ENCODE results near the gene COL4A1.

Gene COL4A1

DNA sequence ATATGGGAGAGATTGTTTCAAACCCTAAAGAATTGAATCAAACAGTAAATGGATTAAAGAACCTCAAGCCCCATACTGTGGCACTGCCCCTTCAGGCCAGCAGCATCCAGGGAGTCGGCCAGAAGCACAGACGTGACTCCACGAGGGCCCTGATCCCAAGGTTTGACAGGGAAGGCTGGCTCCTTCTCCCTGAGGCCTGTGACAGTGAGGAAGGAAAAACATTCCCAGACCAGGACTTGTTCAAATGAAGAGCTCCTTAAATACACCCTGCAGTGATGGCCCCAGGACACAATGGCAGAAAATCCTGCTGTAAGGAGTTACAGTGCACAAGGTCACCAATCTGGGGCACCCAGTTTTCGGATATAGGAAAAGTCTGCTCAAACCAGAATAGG, 91.0 kb downstream of the COL4A1 start:
- Histone ChIP-seq H4K20me1 (ENCODE audit: insufficient read depth, low read length, poor library complexity, severe bottlenecking) (no peaks in the 10 kb centered on the region), H3K4me2 (ENCODE audit: low read depth, low read length, poor library complexity, severe bottlenecking) (no peak overlapping the region), H3K4me1 (ENCODE audit: insufficient read depth, low read length, poor library complexity, severe bottlenecking) (no peaks in the 10 kb centered on the region), H3K36me3 (ENCODE audit: insufficient read depth, low read length) (no peaks in the 10 kb centered on the region), H3K9ac (ENCODE audit: low read depth, low read length, poor library complexity, severe bottlenecking) (no peak overlapping the region), H3K79me2 (ENCODE audit: insufficient read depth, low read length) (no peaks in the 10 kb centered on the region), H3K27me3 (ENCODE audit: insufficient read depth, low read length, poor library complexity, severe bottlenecking) (no peaks in the 10 kb centered on the region), H3K4me3 (ENCODE audit: low read length, poor library complexity, severe bottlenecking) (no peak overlapping the region), H2AFZ (ENCODE audit: low read length) (no peak overlapping the region), H3F3A (ENCODE audit: low read depth) (no peaks in the 10 kb centered on the region), H3K9me3 (ENCODE audit: insufficient read depth, low read depth, low read length) (no peaks in the 10 kb centered on the region), H3K9me2 (replicated peaks; ENCODE audit: low read depth, low read length) (no peaks in the 10 kb centered on the region)
- TF ChIP-seq, protein P1, sequence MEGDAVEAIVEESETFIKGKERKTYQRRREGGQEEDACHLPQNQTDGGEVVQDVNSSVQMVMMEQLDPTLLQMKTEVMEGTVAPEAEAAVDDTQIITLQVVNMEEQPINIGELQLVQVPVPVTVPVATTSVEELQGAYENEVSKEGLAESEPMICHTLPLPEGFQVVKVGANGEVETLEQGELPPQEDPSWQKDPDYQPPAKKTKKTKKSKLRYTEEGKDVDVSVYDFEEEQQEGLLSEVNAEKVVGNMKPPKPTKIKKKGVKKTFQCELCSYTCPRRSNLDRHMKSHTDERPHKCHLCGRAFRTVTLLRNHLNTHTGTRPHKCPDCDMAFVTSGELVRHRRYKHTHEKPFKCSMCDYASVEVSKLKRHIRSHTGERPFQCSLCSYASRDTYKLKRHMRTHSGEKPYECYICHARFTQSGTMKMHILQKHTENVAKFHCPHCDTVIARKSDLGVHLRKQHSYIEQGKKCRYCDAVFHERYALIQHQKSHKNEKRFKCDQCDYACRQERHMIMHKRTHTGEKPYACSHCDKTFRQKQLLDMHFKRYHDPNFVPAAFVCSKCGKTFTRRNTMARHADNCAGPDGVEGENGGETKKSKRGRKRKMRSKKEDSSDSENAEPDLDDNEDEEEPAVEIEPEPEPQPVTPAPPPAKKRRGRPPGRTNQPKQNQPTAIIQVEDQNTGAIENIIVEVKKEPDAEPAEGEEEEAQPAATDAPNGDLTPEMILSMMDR (conservative IDR thresholded peaks at IDR 0.05; ENCODE audit: low read length) = no peak
- no peak for TF ChIP-seq EZH2phosphoT487 (IDR thresholded peaks at IDR 0.05; ENCODE audit: borderline replicate concordance)

DNA sequence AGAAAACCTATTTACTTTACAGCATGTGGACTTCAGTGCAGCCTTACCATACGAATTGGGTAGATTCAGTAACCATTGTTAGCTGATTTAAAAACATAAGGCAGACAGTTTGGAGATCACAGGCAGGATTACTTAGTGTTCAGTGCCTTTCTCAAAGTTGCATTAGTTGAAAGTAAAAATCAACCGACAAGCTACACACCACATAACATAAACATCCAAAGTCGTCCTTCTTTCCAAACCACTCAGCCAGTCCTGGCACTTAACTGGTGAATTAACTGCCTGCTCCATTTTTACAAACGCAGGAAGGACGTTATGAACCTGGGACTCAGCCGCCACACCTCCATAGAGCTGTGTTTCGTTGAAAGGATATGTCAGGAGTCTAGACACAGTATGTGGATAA, 91.4 kb downstream of the COL4A1 start:
- Histone ChIP-seq H3K27me3 (ENCODE audit: insufficient read depth, low read length, poor library complexity, severe bottlenecking) (no peaks in the 10 kb centered on the region), H3K4me3 (ENCODE audit: low read length, poor library complexity, severe bottlenecking) (no peak overlapping the region), H3K9ac (ENCODE audit: low read depth, low read length, poor library complexity, severe bottlenecking) (no peak overlapping the region), H3K4me2 (ENCODE audit: low read depth, low read length, poor library complexity, severe bottlenecking) (no peak overlapping the region), H3K79me2 (ENCODE audit: insufficient read depth, low read length) (no peaks in the 10 kb centered on the region), H3K36me3 (ENCODE audit: insufficient read depth, low read length) (no peaks in the 10 kb centered on the region), H4K20me1 (ENCODE audit: insufficient read depth, low read length, poor library complexity, severe bottlenecking) (no peaks in the 10 kb centered on the region), H3K9me3 (ENCODE audit: insufficient read depth, low read depth, low read length) (no peaks in the 10 kb centered on the region), H3K9me2 (replicated peaks; ENCODE audit: low read depth, low read length) (no peaks in the 10 kb centered on the region), H3F3A (ENCODE audit: low read depth) (no peaks in the 10 kb centered on the region), H2AFZ (ENCODE audit: low read length) (no peak overlapping the region), H3K4me1 (ENCODE audit: insufficient read depth, low read length, poor library complexity, severe bottlenecking) (no peaks in the 10 kb centered on the region)
- no peak for TF ChIP-seq EZH2phosphoT487 (IDR thresholded peaks at IDR 0.05; ENCODE audit: borderline replicate concordance)
- TF ChIP-seq, protein P1 (conservative IDR thresholded peaks at IDR 0.05; ENCODE audit: low read length) = no peak

DNA sequence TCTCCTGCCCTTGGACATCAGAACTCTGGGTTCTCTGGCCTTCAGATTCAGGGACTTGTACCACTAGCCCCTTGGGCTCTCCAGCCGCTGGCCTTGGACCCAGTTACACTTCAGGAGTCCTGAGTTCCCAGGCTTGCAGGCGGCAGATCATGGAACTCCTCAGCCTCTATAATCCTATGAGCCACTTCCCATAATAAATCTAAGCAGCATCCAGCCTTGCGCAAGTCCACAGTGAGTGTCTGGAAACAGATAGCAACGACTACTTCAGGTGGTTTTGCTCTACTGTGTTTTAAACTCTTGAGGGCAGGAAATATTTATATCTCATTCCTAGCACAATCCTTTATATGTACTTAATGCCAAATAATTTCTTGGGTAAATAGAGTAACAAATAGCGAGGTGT, 92.3 kb downstream of the COL4A1 start:
- no peak overlapping the region for H3K4me3 ChIP-seq (ENCODE audit: low read length, poor library complexity, severe bottlenecking)
- H3K9ac ChIP-seq (ENCODE audit: low read depth, low read length, poor library complexity, severe bottlenecking) = no peak overlapping the region
- H3K4me2 ChIP-seq (ENCODE audit: low read depth, low read length, poor library complexity, severe bottlenecking) = no peak overlapping the region
- no peaks in the 10 kb centered on the region for H3F3A ChIP-seq (ENCODE audit: low read depth)
- TF ChIP-seq, protein P1 (conservative IDR thresholded peaks at IDR 0.05; ENCODE audit: low read length) = no peak
- TF ChIP-seq EZH2phosphoT487 (IDR thresholded peaks at IDR 0.05; ENCODE audit: borderline replicate concordance) = no peak
- no peaks in the 10 kb centered on the region for H3K9me2 ChIP-seq (replicated peaks; ENCODE audit: low read depth, low read length)
- no peaks in the 10 kb centered on the region for H4K20me1 ChIP-seq (ENCODE audit: insufficient read depth, low read length, poor library complexity, severe bottlenecking)
- H3K27me3 ChIP-seq (ENCODE audit: insufficient read depth, low read length, poor library complexity, severe bottlenecking) = no peaks in the 10 kb centered on the region
- no peaks in the 10 kb centered on the region for H3K79me2 ChIP-seq (ENCODE audit: insufficient read depth, low read length)
- no peaks in the 10 kb centered on the region for H3K9me3 ChIP-seq (ENCODE audit: insufficient read depth, low read depth, low read length)
- H3K4me1 ChIP-seq (ENCODE audit: insufficient read depth, low read length, poor library complexity, severe bottlenecking) = no peaks in the 10 kb centered on the region
- no peaks in the 10 kb centered on the region for H3K36me3 ChIP-seq (ENCODE audit: insufficient read depth, low read length)
- H2AFZ ChIP-seq (ENCODE audit: low read length) = no peak overlapping the region

All from Loucy (cell line).